Neural crest cell (in vitro differentiated cells): ENCODE measurements around the gene LIN28A. TPM values are rescaled to one million over a fixed set of nuclear protein-coding genes. Genes with fewer than 3 reads are reported as not detected.

Experiments
- DNase-seq: peaks from one replicate; pipeline ENCODE4 v3.0.0; 2021; ENCODE audit warnings: low read depth, mixed read lengths, low spot score
- H3K27ac Mint-ChIP-seq: one replicate; pipeline ENCODE4 v1.8.0; 2021; ENCODE audit warnings: mild to moderate bottlenecking, mixed read lengths; ENCODE audit not compliant: unreplicated experiment
- H3K27me3 Mint-ChIP-seq: 2 replicates; pipeline ENCODE4 v1.8.0; 2021; ENCODE audit warnings: low read depth, mild to moderate bottlenecking, mixed read lengths
- H3K36me3 Mint-ChIP-seq: 2 replicates; pipeline ENCODE4 v1.8.0; 2021; ENCODE audit warnings: low read depth, mild to moderate bottlenecking, mixed read lengths
- H3K4me1 Mint-ChIP-seq: 2 replicates; pipeline ENCODE4 v1.8.0; 2021; ENCODE audit warnings: mixed read lengths
- H3K4me3 Mint-ChIP-seq: one replicate; pipeline ENCODE4 v1.8.0; 2021; ENCODE audit warnings: mild to moderate bottlenecking, mixed read lengths
- H3K9me3 Mint-ChIP-seq: 2 replicates; pipeline ENCODE4 v1.8.0; 2021; ENCODE audit warnings: mixed read lengths
- CTCF ChIP-seq: fragments of 200-600 bp; sonication (generic); conservative IDR thresholded peaks from 2 replicates; pipeline ENCODE4 v1.5.0; 2021; ENCODE audit warnings: antibody characterized with exemption, mild to moderate bottlenecking
- long read RNA-seq: library from polyadenylated mRNA; unstranded; transcript quantifications from one replicate; pipeline ENCODE4 v2.0.0, GENCODE V29; 2020
- total RNA-seq: library from RNA; stranded (reverse); gene quantifications from 2 replicates; pipeline ENCODE4 v1.2.1, GENCODE V29; 2021

The LIN28A gene
- total RNA-seq: 445 and 455 TPM in 2 replicates
- long read RNA-seq, full-length matches to known transcripts: 13 of 77 reads
- long read RNA-seq, partial matches to known transcripts: 30 of 77 reads
- long read RNA-seq, other reads (novel, unspliced or antisense): 34 of 77 reads

- TF ChIP-seq CTCF: no peak
- Mint-ChIP-seq H3K27me3 (peaks cover 17% of the 10 kb centered on the region), H3K27ac (peak within 1 kb of the TSS; percentile 99), H3K9me3 (no peaks in the 10 kb centered on the region), H3K4me3 (peak within 1 kb of the TSS; percentile 98), H3K36me3 (peaks cover 19% of the 10 kb centered on the region), H3K4me1 (peaks cover 65% of the 10 kb centered on the region)
- DNase-seq: no peak
These were observed at the start of gene LIN28A for GRCh38 chr1:26410706-26411623. LIN28A (plus strand) TSS chr1:26410817; CDS start chr1:26410892, 75 bp downstream.

GRCh38 chr1:26361605-26362122 is 49.0 kb upstream of the LIN28A start:
- Mint-ChIP-seq H3K27ac (no peak overlapping the region), H3K4me1 (peaks cover 38% of the 10 kb centered on the region), H3K9me3 (no peaks in the 10 kb centered on the region), H3K36me3 (no peaks in the 10 kb centered on the region), H3K27me3 (peaks cover 40% of the 10 kb centered on the region), H3K4me3 (peak overlapping the region; percentile 27)
- TF ChIP-seq CTCF: no peak
- DNase-seq: no peak

DNA sequence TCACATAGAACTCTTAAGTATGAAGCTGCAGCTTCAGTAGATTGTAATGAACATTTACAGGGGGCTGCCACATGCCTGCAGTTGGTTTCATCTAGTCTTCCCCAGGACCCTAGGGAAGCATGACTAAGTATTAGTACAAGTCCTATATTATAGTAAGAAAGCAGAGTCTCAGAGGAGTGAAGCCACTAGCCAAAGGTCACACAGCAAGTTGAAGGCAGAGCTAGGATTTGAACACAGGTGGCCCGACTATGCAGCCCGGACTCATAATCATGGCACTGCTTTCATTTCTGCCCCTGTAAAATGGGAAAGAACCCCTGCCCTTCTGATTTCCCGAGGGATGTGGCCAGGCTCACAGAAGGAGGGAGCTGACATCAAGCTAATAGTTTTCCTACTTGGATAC is 48.3 kb upstream of the LIN28A start:
- no peaks in the 10 kb centered on the region for H3K36me3 Mint-ChIP-seq
- no peak overlapping the region for H3K27ac Mint-ChIP-seq
- TF ChIP-seq CTCF: no peak
- peaks cover 40% of the 10 kb centered on the region for H3K27me3 Mint-ChIP-seq
- H3K9me3 Mint-ChIP-seq: no peaks in the 10 kb centered on the region
- H3K4me3 Mint-ChIP-seq: peak overlapping the region; percentile 32
- no peak for DNase-seq
- peaks cover 35% of the 10 kb centered on the region for H3K4me1 Mint-ChIP-seq

- Mint-ChIP-seq H3K27ac (no peak overlapping the region), H3K4me3 (peak overlapping the region; percentile 71), H3K27me3 (peaks cover 34% of the 10 kb centered on the region), H3K9me3 (no peaks in the 10 kb centered on the region), H3K36me3 (no peaks in the 10 kb centered on the region), H3K4me1 (peaks cover 30% of the 10 kb centered on the region)
- peak; percentile 93 for DNase-seq
- TF ChIP-seq CTCF: peak; percentile 98
These were observed 46.8 kb upstream of the LIN28A start for GRCh38 chr1:26363549-26364448.

DNA sequence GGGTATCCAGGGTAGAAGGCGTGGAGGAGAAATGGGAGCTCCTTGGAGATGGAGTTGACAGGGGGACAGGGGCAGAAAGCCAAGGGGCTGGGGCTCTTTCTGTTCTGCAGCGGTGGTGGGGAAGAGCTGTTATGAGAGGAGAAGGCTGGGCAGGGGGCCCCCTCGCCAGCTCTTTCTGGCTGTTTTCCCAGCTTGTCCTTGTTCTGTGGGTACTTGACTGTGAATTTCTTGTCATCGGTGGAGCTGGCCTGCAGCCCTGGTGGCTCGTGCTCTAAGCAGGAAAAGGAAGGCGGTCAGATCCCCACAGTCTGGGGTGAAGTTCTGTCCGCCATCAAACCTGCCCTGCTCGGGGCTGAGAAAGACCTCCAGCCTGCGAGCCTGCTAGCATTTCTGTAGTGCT is 45.7 kb upstream of the LIN28A start:
- no peak for DNase-seq
- Mint-ChIP-seq H3K27ac (no peak overlapping the region), H3K9me3 (no peaks in the 10 kb centered on the region), H3K27me3 (peaks cover 23% of the 10 kb centered on the region), H3K4me1 (peaks cover 20% of the 10 kb centered on the region), H3K36me3 (no peaks in the 10 kb centered on the region), H3K4me3 (no peak overlapping the region)
- TF ChIP-seq CTCF: no peak
